ENCODE data around the gene IFITM10. TPM values are rescaled to one million over a fixed set of nuclear protein-coding genes. Genes with fewer than 3 reads are reported as not detected.

Gene IFITM10
- polyA plus RNA-seq, 1 of the 3 experiments (the other 2 are of a cell fraction) = 0.21 TPM

- TF ChIP-seq GABPA (IDR thresholded peaks at IDR 0.05; ENCODE audit: low read depth) (no peak), RCOR1 (IDR thresholded peaks at IDR 0.05; ENCODE audit: low read length) (no peak), MEF2A (IDR thresholded peaks at IDR 0.05; ENCODE audit: borderline replicate concordance, low read depth) (no peak), ZBTB33 (IDR thresholded peaks at IDR 0.05; ENCODE audit: borderline replicate concordance, low read depth) (no peak), PBX3 (IDR thresholded peaks at IDR 0.05) (no peak)
These were observed 9.4 kb downstream of the IFITM10 start (continued) for GRCh38 chr11:1740786-1741530.

- Histone ChIP-seq H3K4me1 (ENCODE audit: control insufficient read depth in 1 of 2, insufficient read depth in 2 of 2, low read depth in 1 of 2, low read length in 1 of 2) (peaks cover 0 to 21% of the 10 kb centered on the region in 2 experiments; a peak in 1 of 4 replicates), H3K27me3 (ENCODE audit: insufficient read depth) (no peaks in the 10 kb centered on the region), H3K4me3 (ENCODE audit: low read depth in 2 of 2, low read length in 1 of 2) (no peak overlapping the region), H2AFZ (ENCODE audit: low read depth) (no peak overlapping the region), H3K27ac (ENCODE audit: low read depth in 2 of 2, low read length in 1 of 2) (no peak overlapping the region), H4K20me1 (ENCODE audit: insufficient read depth) (no peaks in the 10 kb centered on the region), H3K4me2 (no peak overlapping the region), H3K36me3 (replicated peaks in 1 of 2; ENCODE audit: control insufficient read depth in 1 of 2, insufficient read depth in 2 of 2, low read length in 1 of 2) (no peaks in the 10 kb centered on the region), H3K9me2 (no peaks in the 10 kb centered on the region), H3F3A (replicated peaks; ENCODE audit: insufficient read depth) (no peaks in the 10 kb centered on the region), H3K9me3 (no peaks in the 10 kb centered on the region), H3K79me2 (ENCODE audit: insufficient read depth) (no peaks in the 10 kb centered on the region), H3K9ac (no peak overlapping the region)
- no peak for DNase-seq
- WGBS (ENCODE audit: low lambda C conversion rate) = 25% methylated on average over 8 of the region's 8 CpGs
- ChIA-PET POLR2A (no interaction called here), CTCF (interaction anchor here (1.0 to 1.2 kb wide), 3 partner anchors 46 to 87 kb away, joined by 3 to 5 read pairs (median 3); no protein-coding TSS in a partner anchor)
- TF ChIP-seq FOXJ3 (CRISPR knock-in tag; IDR thresholded peaks at IDR 0.05) = no peak
- no peak for TF ChIP-seq PBX3 (IDR thresholded peaks at IDR 0.05)
- no peak for TF ChIP-seq RCOR1 (IDR thresholded peaks at IDR 0.05; ENCODE audit: low read length)
- TF ChIP-seq NFIC (IDR thresholded peaks at IDR 0.05; ENCODE audit: borderline replicate concordance) = no peak
- no peak for TF ChIP-seq RXRA (IDR thresholded peaks at IDR 0.05; ENCODE audit: borderline replicate concordance, low read depth)
- no peak for TF ChIP-seq CTCF (IDR thresholded peaks at IDR 0.05)
- no peak for TF ChIP-seq MXI1 (IDR thresholded peaks at IDR 0.05; ENCODE audit: low read depth, low read length)
- TF ChIP-seq SIN3A (IDR thresholded peaks at IDR 0.05; ENCODE audit: borderline replicate concordance, low read depth, low read length) = no peak
These were observed 10.8 kb downstream of the IFITM10 start for GRCh38 chr11:1739576-1739975.

Data from SK-N-SH (cell line).